NT2/D1 (cell line): Measurements from ENCODE around the gene LPP.

Experiments
- DNase-seq: peaks from one replicate; pipeline ENCODE4 v3.0.0-alpha.2; 2011; ENCODE audit warnings: low read depth, low spot score
- H3K27me3 ChIP-seq: 2 replicates; pipeline ENCODE4 v1.6.0; 2011; ENCODE audit warnings: mild to moderate bottlenecking; ENCODE audit not compliant: insufficient read length, insufficient read depth
- H3K36me3 ChIP-seq: 2 replicates; pipeline ENCODE4 v1.6.1; 2011; ENCODE audit warnings: mild to moderate bottlenecking, low read length, mixed read lengths; ENCODE audit not compliant: insufficient read depth, insufficient read length
- H3K4me1 ChIP-seq: 2 replicates; pipeline ENCODE4 v1.5.1; 2011; ENCODE audit not compliant: insufficient read depth, insufficient read length
- H3K4me3 ChIP-seq: 2 replicates; pipeline ENCODE4 v1.5.1; 2011; ENCODE audit warnings: low read depth; ENCODE audit not compliant: insufficient read length
- H3K9ac ChIP-seq: 2 replicates; pipeline ENCODE4 v1.6.0; 2011; ENCODE audit warnings: low read depth; ENCODE audit not compliant: insufficient read length
- H3K9me3 ChIP-seq: 2 replicates; pipeline ENCODE4 v1.5.1; 2011; ENCODE audit warnings: mild to moderate bottlenecking, low read length; ENCODE audit not compliant: insufficient read depth
- SUZ12 ChIP-seq: IDR thresholded peaks from 2 replicates; pipeline ENCODE4 v1.6.1; 2011; ENCODE audit not compliant: insufficient read length, insufficient read depth; ENCODE audit errors: extremely low read depth
- YY1 ChIP-seq: IDR thresholded peaks from 2 replicates; pipeline ENCODE4 v1.6.1; 2011; ENCODE audit not compliant: insufficient read length, insufficient read depth
- ZNF274 ChIP-seq: IDR thresholded peaks from 2 replicates; pipeline ENCODE4 v1.6.1; 2011; ENCODE audit warnings: mild to moderate bottlenecking, low read depth, low read length

LPP gene

DNA sequence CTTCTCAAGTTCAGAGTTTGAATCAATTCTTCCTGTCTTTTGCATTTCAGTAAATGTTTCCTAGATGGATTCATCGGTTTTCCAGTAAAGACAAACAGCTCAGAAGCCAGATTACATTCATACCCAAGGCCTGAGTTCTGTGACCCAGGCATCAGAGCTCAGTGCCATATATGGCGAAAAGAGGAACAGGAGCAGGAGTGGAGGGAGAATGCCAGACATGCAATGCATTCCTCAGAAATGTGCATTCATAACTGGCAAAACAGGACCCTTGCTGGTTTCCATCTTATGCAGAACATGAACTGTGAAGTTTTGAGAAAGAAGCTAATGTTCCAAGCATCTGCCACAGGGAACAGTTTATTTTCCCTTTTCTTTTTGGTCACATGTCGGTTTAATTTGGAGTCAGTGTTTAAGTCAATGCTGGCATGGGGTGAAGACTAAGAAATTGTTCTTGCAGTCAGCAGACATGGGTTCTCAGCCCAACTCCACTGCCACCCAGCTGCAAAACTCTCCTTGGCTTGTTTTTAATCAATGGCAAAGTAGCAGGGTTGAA lies 116.5 kb downstream of the LPP start:
- DNase-seq = no peak
- no peak for TF ChIP-seq ZNF274
- TF ChIP-seq SUZ12 = no peak
- TF ChIP-seq YY1 = no peak
- H3K9me3 ChIP-seq = no peaks in the 10 kb centered on the region
- H3K27me3 ChIP-seq = no peaks in the 10 kb centered on the region
- peaks cover 11% of the 10 kb centered on the region for H3K36me3 ChIP-seq
- H3K9ac ChIP-seq = no peak overlapping the region
- no peaks in the 10 kb centered on the region for H3K4me1 ChIP-seq
- H3K4me3 ChIP-seq = no peak overlapping the region

GRCh38 chr3:188271226-188271914 lies 117.4 kb downstream of the LPP start:
- Histone ChIP-seq H3K36me3 (peaks cover 11% of the 10 kb centered on the region), H3K4me3 (no peak overlapping the region), H3K9ac (no peak overlapping the region), H3K9me3 (no peaks in the 10 kb centered on the region), H3K4me1 (no peaks in the 10 kb centered on the region), H3K27me3 (no peaks in the 10 kb centered on the region)
- DNase-seq = no peak
- no peak for TF ChIP-seq ZNF274
- TF ChIP-seq SUZ12 = no peak
- TF ChIP-seq YY1 = no peak

DNA sequence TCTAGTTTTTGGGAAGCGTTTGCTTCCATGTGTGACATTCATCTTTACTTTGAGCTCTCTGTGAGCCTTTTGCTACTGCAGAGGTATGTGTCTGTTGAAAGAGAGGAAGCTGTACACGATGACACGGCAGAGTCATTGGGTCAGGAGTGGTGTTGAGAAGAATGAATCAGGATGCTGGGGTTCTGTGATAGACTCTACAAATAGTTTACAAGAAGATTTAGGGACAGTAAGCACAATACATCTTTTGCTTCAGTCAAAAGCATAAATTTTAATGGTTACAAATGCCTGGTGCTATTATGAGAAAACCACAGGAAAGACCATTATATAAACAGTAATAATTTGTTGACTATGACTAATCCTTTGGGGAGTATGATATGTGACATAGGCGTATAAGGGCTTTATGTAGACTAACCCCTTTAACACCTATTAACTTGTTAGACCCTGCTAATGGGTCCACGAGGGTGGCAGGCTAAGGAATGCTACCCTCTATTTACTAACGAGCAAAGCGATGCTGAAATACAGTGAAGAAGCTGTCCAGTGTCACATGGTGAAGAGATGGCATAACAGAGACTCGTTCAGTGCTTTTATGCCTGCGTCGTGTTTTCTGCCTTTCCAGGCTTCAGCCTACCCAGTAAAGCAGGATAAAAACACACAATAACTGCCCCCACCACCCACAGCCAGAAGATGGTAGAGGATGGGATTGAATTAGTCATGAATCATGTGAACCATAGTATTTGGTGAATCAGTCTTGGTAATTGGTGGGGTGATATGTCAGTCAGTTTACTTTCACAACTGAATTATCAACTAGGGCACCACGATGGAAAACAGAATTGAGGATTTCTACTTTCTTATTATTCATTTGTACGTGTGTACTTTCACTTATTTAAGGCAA lies 118.8 kb downstream of the LPP start:
- peaks cover 6% of the 10 kb centered on the region for H3K36me3 ChIP-seq
- no peak for TF ChIP-seq YY1
- no peak for TF ChIP-seq SUZ12
- TF ChIP-seq ZNF274 = no peak
- no peaks in the 10 kb centered on the region for H3K9me3 ChIP-seq
- H3K9ac ChIP-seq = no peak overlapping the region
- no peaks in the 10 kb centered on the region for H3K27me3 ChIP-seq
- H3K4me3 ChIP-seq = no peak overlapping the region
- no peaks in the 10 kb centered on the region for H3K4me1 ChIP-seq
- no peak for DNase-seq

- Histone ChIP-seq H3K9ac (no peak overlapping the region), H3K4me3 (no peak overlapping the region), H3K4me1 (no peaks in the 10 kb centered on the region), H3K27me3 (no peaks in the 10 kb centered on the region), H3K36me3 (peaks cover 14% of the 10 kb centered on the region), H3K9me3 (no peaks in the 10 kb centered on the region)
- no peak for TF ChIP-seq SUZ12
- TF ChIP-seq YY1 = no peak
- no peak for TF ChIP-seq ZNF274
- no peak for DNase-seq
Measured at GRCh38 chr3:188274249-188274915, 120.4 kb downstream of the LPP start.

- H3K4me3 ChIP-seq = no peak overlapping the region
- H3K36me3 ChIP-seq = peaks cover 11% of the 10 kb centered on the region
- H3K27me3 ChIP-seq = no peaks in the 10 kb centered on the region
- no peaks in the 10 kb centered on the region for H3K9me3 ChIP-seq
- DNase-seq = no peak
- H3K9ac ChIP-seq = no peak overlapping the region
- H3K4me1 ChIP-seq = no peaks in the 10 kb centered on the region
- TF ChIP-seq ZNF274 = no peak
- no peak for TF ChIP-seq SUZ12
- no peak for TF ChIP-seq YY1
Measured at GRCh38 chr3:188276375-188276774, 122.4 kb downstream of the LPP start.

GRCh38 chr3:188278717-188279324 lies 124.9 kb downstream of the LPP start:
- H3K4me1 ChIP-seq = peaks cover 3% of the 10 kb centered on the region
- no peak overlapping the region for H3K4me3 ChIP-seq
- H3K27me3 ChIP-seq = no peaks in the 10 kb centered on the region
- TF ChIP-seq ZNF274 (no peak), YY1 (no peak), SUZ12 (no peak)
- H3K9ac ChIP-seq = no peak overlapping the region
- DNase-seq = no peak
- H3K9me3 ChIP-seq = no peaks in the 10 kb centered on the region
- H3K36me3 ChIP-seq = peaks cover 8% of the 10 kb centered on the region
